DND-41 (cell line): ENCODE data around the gene ZNF638.

Experiments used
- ATAC-seq: fragments of 200-7000 bp; cut with Tn5 transposase; 3 replicates; pipeline ENCODE4 v1.9.1; 2021; ENCODE audit warnings: low read depth; ENCODE audit not compliant: insufficient read depth
- DNase-seq: peaks from one replicate; pipeline ENCODE4 v3.0.0-alpha.2; 2020
- H2AFZ ChIP-seq: 2 replicates; pipeline ENCODE4 v1.6.0; 2012; ENCODE audit warnings: low read depth, low read length
- H3K27ac ChIP-seq: 2 replicates; pipeline ENCODE4 v1.5.1; 2012; ENCODE audit warnings: low read length, inconsistent platforms
- H3K27me3 ChIP-seq: fragments of 200-600 bp; sonication (generic); 2 replicates; pipeline ENCODE4 v1.6.0; 2012; ENCODE audit warnings: low read length, mild to moderate bottlenecking, inconsistent platforms; ENCODE audit not compliant: insufficient read depth, poor library complexity
- H3K36me3 ChIP-seq: 2 replicates; pipeline ENCODE4 v1.5.1; 2012; ENCODE audit warnings: low read length, inconsistent platforms; ENCODE audit not compliant: insufficient read depth
- H3K4me1 ChIP-seq: 2 replicates; pipeline ENCODE4 v1.5.1; 2012; ENCODE audit warnings: mild to moderate bottlenecking, low read length; ENCODE audit not compliant: insufficient read depth
- H3K4me2 ChIP-seq: 2 replicates; pipeline ENCODE4 v1.6.0; 2012; ENCODE audit warnings: mild to moderate bottlenecking, moderate library complexity, low read length, inconsistent platforms; ENCODE audit not compliant: insufficient read depth
- H3K4me3 ChIP-seq, 2 experiments: fragments of 200-600 bp in 1 of 2; shearing (Covaris generic) in 1 of 2; 2 replicates each; pipeline ENCODE4 v1.5.1; 2012 to 2016; ENCODE audit warnings: inconsistent platforms in 2 of 2, low read length in 2 of 2, mild to moderate bottlenecking in 2 of 2, low read depth in 1 of 2, moderate library complexity in 1 of 2
- H3K79me2 ChIP-seq: 2 replicates; pipeline ENCODE4 v1.6.0; 2012; ENCODE audit warnings: low read length, inconsistent platforms; ENCODE audit not compliant: insufficient read depth
- H3K9ac ChIP-seq: 2 replicates; pipeline ENCODE4 v1.6.0; 2012; ENCODE audit warnings: low read depth, mild to moderate bottlenecking, inconsistent platforms, low read length, moderate library complexity
- H3K9me3 ChIP-seq: 2 replicates; pipeline ENCODE4 v1.5.1; 2012; ENCODE audit warnings: low read length, moderate library complexity, mild to moderate bottlenecking, inconsistent platforms; ENCODE audit not compliant: insufficient read depth, severe bottlenecking
- H4K20me1 ChIP-seq: 2 replicates; pipeline ENCODE4 v1.6.0; 2012; ENCODE audit warnings: low read length; ENCODE audit not compliant: insufficient read depth
- EZH2 ChIP-seq: IDR thresholded peaks from 3 replicates; pipeline ENCODE4 v1.6.1; 2012; ENCODE audit warnings: borderline replicate concordance, low read depth, mild to moderate bottlenecking, moderate library complexity, low read length, inconsistent platforms; ENCODE audit not compliant: severe bottlenecking
- TF ChIP-seq, protein P1 (sequence below): IDR thresholded peaks from 2 replicates; pipeline ENCODE4 v1.5.1; 2012; ENCODE audit warnings: borderline replicate concordance, low read length, moderate library complexity, mild to moderate bottlenecking; ENCODE audit not compliant: poor library complexity, severe bottlenecking; ENCODE audit errors: extremely low read depth

Gene ZNF638

DNA sequence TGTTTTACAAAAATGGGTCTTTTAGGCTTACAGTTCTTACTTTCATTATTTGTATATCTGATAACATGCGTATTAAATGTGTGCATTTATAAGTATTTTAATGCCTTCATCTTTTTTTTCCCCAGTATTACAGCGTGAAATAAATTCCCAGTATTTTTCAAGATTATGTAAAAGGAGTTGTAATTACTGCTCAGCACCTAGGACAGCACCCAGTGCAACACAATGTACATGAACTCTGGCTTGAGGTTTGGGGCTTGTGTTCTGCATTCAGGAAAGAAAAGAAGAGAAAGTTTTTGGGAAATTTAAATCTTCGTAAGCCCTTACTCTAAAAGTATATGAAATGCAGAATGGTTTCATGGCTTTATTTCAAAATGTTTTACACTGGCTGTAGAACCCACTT is 16.7 kb downstream of the ZNF638 start:
- Histone ChIP-seq H3K9ac (no peak overlapping the region), H3K36me3 (peaks cover 56% of the 10 kb centered on the region), H3K27me3 (no peaks in the 10 kb centered on the region), H2AFZ (no peak overlapping the region), H3K4me3 (no peak overlapping the region), H4K20me1 (peaks cover 83% of the 10 kb centered on the region), H3K9me3 (no peaks in the 10 kb centered on the region), H3K4me2 (no peak overlapping the region), H3K27ac (no peak overlapping the region), H3K4me1 (no peaks in the 10 kb centered on the region), H3K79me2 (peaks cover 98% of the 10 kb centered on the region)
- TF ChIP-seq, protein P1, sequence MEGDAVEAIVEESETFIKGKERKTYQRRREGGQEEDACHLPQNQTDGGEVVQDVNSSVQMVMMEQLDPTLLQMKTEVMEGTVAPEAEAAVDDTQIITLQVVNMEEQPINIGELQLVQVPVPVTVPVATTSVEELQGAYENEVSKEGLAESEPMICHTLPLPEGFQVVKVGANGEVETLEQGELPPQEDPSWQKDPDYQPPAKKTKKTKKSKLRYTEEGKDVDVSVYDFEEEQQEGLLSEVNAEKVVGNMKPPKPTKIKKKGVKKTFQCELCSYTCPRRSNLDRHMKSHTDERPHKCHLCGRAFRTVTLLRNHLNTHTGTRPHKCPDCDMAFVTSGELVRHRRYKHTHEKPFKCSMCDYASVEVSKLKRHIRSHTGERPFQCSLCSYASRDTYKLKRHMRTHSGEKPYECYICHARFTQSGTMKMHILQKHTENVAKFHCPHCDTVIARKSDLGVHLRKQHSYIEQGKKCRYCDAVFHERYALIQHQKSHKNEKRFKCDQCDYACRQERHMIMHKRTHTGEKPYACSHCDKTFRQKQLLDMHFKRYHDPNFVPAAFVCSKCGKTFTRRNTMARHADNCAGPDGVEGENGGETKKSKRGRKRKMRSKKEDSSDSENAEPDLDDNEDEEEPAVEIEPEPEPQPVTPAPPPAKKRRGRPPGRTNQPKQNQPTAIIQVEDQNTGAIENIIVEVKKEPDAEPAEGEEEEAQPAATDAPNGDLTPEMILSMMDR: no peak
- peak; percentile 47; the same call in 2 of the 3 replicates for ATAC-seq
- peak; percentile 31 for DNase-seq

DNA sequence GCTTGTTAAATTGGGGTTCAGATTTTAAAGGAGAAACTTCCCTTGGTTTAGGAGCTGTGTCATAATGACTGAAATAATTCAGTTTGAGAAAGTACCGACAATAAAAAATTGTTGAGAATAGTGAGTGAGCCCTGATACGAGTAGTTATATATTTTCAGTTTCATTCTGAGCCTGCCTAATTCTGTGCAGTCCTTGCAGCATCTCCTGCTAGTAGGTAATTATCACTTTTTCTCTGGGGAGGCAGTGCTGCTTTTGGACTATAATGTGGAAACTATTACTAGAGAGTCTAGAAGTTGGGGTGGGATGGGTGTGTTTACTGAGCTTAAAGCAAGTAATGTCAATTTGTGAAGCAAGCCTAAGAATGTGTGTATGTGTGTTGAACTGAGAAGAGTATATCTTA is 21.7 kb downstream of the ZNF638 start:
- H3K4me1 ChIP-seq: no peaks in the 10 kb centered on the region
- peaks cover 91% of the 10 kb centered on the region for H3K79me2 ChIP-seq
- H4K20me1 ChIP-seq: peaks cover 59% of the 10 kb centered on the region
- H3K9me3 ChIP-seq: no peaks in the 10 kb centered on the region
- no peak overlapping the region for H3K27ac ChIP-seq
- H3K4me3 ChIP-seq: no peak overlapping the region
- TF ChIP-seq EZH2: no peak
- TF ChIP-seq, protein P1: no peak
- no peak for DNase-seq
- H3K9ac ChIP-seq: no peak overlapping the region
- no peaks in the 10 kb centered on the region for H3K27me3 ChIP-seq
- ATAC-seq: no peak
- no peak overlapping the region for H3K4me2 ChIP-seq
- H2AFZ ChIP-seq: no peak overlapping the region
- peaks cover 75% of the 10 kb centered on the region for H3K36me3 ChIP-seq

DNA sequence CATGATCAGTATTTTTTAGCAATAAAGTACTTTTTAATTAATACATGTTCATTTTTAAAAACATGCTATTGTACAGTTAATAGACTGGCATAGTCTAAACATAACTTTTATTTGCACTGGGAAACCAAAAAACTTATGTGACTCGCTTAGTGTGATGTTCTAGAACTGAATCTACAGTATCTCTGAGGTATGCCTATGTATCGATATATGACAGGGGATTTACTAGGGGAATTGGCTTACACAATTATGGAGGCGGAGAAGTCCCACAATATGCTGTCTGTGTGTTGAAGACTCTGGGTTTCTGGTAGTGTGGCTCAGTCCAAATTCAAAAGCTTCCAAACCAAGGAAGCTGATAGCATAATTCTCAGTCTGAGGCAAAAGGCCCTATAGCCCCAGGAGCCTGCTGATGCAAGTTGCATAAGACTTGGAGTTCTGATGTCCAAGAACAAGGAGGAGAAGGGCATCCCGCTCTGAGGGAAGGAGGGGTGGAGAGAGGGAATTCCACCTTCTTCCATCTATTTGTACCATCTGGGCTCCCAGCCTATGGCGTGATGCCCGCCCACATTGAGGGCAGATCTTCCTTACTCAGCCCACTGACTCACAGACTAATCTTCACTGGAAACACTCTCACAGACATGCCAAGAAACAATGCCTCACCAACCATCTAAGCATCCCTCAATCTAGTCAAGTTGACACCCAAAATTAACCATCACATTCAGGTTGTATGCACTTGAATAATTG is 27.5 kb downstream of the ZNF638 start:
- Histone ChIP-seq H3K4me2 (no peak overlapping the region), H2AFZ (no peak overlapping the region), H4K20me1 (peaks cover 57% of the 10 kb centered on the region), H3K27ac (no peak overlapping the region), H3K79me2 (peaks cover 83% of the 10 kb centered on the region), H3K4me1 (no peaks in the 10 kb centered on the region), H3K9me3 (no peaks in the 10 kb centered on the region), H3K36me3 (peaks cover 88% of the 10 kb centered on the region), H3K27me3 (no peaks in the 10 kb centered on the region), H3K9ac (no peak overlapping the region), H3K4me3 (no peak overlapping the region)
- ATAC-seq (no peak), DNase-seq (no peak)
- TF ChIP-seq EZH2: no peak
- TF ChIP-seq, protein P1: no peak
